SK-N-SH (cell line): ENCODE measurements around the gene PDE6B. TPM values are rescaled to one million over a fixed set of nuclear protein-coding genes. Genes with fewer than 3 reads are reported as not detected.

Experiments
- CTCF ChIA-PET: fragments of 300-600, 350-600 bp; formaldehyde crosslinking; extraction: SDS; loops from one replicate; lab custom pipeline; 2021; lab: Yijun Ruan, JAX
- POLR2A ChIA-PET: fragments of 350-600 bp; sonication (Branson Sonifier 250); formaldehyde crosslinking; extraction: SDS; loops from one replicate; lab custom pipeline; 2020; ENCODE audit warnings: antibody characterized with exemption, inconsistent platforms; lab: Yijun Ruan, JAX
- DNase-seq: peaks from one replicate; pipeline ENCODE4 v3.0.0; 2012
- H2AFZ ChIP-seq: fragments of 200-600 bp; sonication (generic); 2 replicates; pipeline ENCODE4 v1.8.1; 2016; ENCODE audit warnings: antibody characterized with exemption, mild to moderate bottlenecking, low read depth
- H3F3A ChIP-seq: fragments of 200-600 bp; sonication (generic); replicated peaks from 2 replicates; pipeline ENCODE3; 2016; ENCODE audit warnings: antibody characterized with exemption, mild to moderate bottlenecking; ENCODE audit not compliant: insufficient read depth
- H3K27ac ChIP-seq, 2 experiments: fragments of 200-500 bp in 1 of 2; fragments of 200-600 bp in 1 of 2; sonication (Bioruptor generic) in 1 of 2; sonication (generic), shearing (Covaris generic) in 1 of 2; 2 replicates each; pipeline versions ENCODE4 v1.5.1 to v1.6.1; 2014 to 2016; ENCODE audit warnings: low read depth in 2 of 2, inconsistent platforms in 1 of 2, low read length in 1 of 2, mild to moderate bottlenecking in 1 of 2, mixed read lengths in 1 of 2
- H3K27me3 ChIP-seq: fragments of 200-600 bp; sonication (generic), shearing (Covaris generic); 2 replicates; pipeline ENCODE4 v1.6.1; 2016; ENCODE audit warnings: mixed run types; ENCODE audit not compliant: insufficient read depth
- H3K36me3 ChIP-seq, 2 experiments: fragments of 200-500 bp in 1 of 2; fragments of 200-600 bp in 1 of 2; sonication (Bioruptor generic) in 1 of 2; sonication (generic) in 1 of 2; replicated peaks in 1 of 2; 2 replicates each; pipeline versions ENCODE3 to v1.5.1; 2014 to 2016; ENCODE audit warnings: low read length in 1 of 2, mild to moderate bottlenecking in 1 of 2; ENCODE audit not compliant: insufficient read depth in 2 of 2, control insufficient read depth in 1 of 2
- H3K4me1 ChIP-seq, 2 experiments: fragments of 200-500 bp in 1 of 2; fragments of 200-600 bp in 1 of 2; sonication (Bioruptor generic) in 1 of 2; sonication (generic), shearing (Covaris generic) in 1 of 2; 2 replicates each; pipeline versions ENCODE4 v1.5.1 to v1.6.1; 2014 to 2016; ENCODE audit warnings: low read depth in 1 of 2, low read length in 1 of 2, mixed run types in 1 of 2; ENCODE audit not compliant: insufficient read depth in 2 of 2, control insufficient read depth in 1 of 2
- H3K4me2 ChIP-seq: fragments of 200-600 bp; sonication (generic), shearing (Covaris generic); 2 replicates; pipeline ENCODE4 v1.6.1; 2017; ENCODE audit warnings: mixed run types
- H3K4me3 ChIP-seq, 2 experiments: fragments of 200-500 bp in 1 of 2; fragments of 200-600 bp in 1 of 2; sonication (Bioruptor generic) in 1 of 2; sonication (generic), shearing (Covaris generic) in 1 of 2; 2 replicates each; pipeline versions ENCODE4 v1.5.1 to v1.8.1; 2014 to 2016; ENCODE audit warnings: low read depth in 2 of 2, inconsistent platforms in 1 of 2, low read length in 1 of 2, mild to moderate bottlenecking in 1 of 2, mixed read lengths in 1 of 2, moderate library complexity in 1 of 2
- H3K79me2 ChIP-seq: fragments of 200-600 bp; sonication (generic); 2 replicates; pipeline ENCODE4 v1.8.1; 2017; ENCODE audit warnings: mild to moderate bottlenecking; ENCODE audit not compliant: insufficient read depth
- H3K9ac ChIP-seq: fragments of 200-600 bp; sonication (generic); 2 replicates; pipeline ENCODE4 v1.6.1; 2017; ENCODE audit warnings: mixed run types
- H3K9me2 ChIP-seq: fragments of 200-600 bp; sonication (generic); 2 replicates; pipeline ENCODE4 v1.6.1; 2017; ENCODE audit warnings: mixed run types
- H3K9me3 ChIP-seq: fragments of 200-600 bp; sonication (generic); 2 replicates; pipeline ENCODE4 v1.6.1; 2017; ENCODE audit warnings: mixed run types, mild to moderate bottlenecking, moderate library complexity
- H4K20me1 ChIP-seq: fragments of 200-600 bp; sonication (generic); 2 replicates; pipeline ENCODE4 v1.6.1; 2017; ENCODE audit warnings: mild to moderate bottlenecking, mixed run types; ENCODE audit not compliant: insufficient read depth
- EP300 ChIP-seq, 2 experiments: IDR thresholded peaks; 2 replicates each; pipeline versions ENCODE4 v1.4.0 to v1.6.1; 2012; ENCODE audit warnings: borderline replicate concordance in 1 of 2, low read depth in 1 of 2, low read length in 1 of 2
- EZH2phosphoT487 ChIP-seq: fragments of 200-600 bp; sonication (generic); IDR thresholded peaks from 2 replicates; pipeline ENCODE4 v1.6.1; 2017; ENCODE audit warnings: low read depth, mixed run types, mild to moderate bottlenecking, antibody characterized with exemption, moderate library complexity, borderline replicate concordance
- FOSL2 ChIP-seq: IDR thresholded peaks from 2 replicates; pipeline ENCODE4 v1.4.0; 2012; ENCODE audit warnings: low read depth, mild to moderate bottlenecking, moderate library complexity, borderline replicate concordance
- FOXJ3 ChIP-seq: sonication (generic); formaldehyde crosslinking; IDR thresholded peaks from 2 replicates; pipeline ENCODE4 v1.5.1; 2020; ENCODE audit warnings: mild to moderate bottlenecking, missing genetic modification reagents
- FOXM1 ChIP-seq: IDR thresholded peaks from 2 replicates; pipeline ENCODE4 v1.4.0; 2012; ENCODE audit warnings: low read depth, mild to moderate bottlenecking
- GABPA ChIP-seq: IDR thresholded peaks from 2 replicates; pipeline ENCODE4 v1.4.0; 2012; ENCODE audit warnings: low read depth, mild to moderate bottlenecking
- MEF2A ChIP-seq: IDR thresholded peaks from 2 replicates; pipeline ENCODE4 v1.4.0; 2012; ENCODE audit warnings: low read depth, borderline replicate concordance
- MXI1 ChIP-seq: IDR thresholded peaks from 2 replicates; pipeline ENCODE4 v1.6.1; 2012; ENCODE audit warnings: mild to moderate bottlenecking, low read depth, low read length, improper control_type of control experiment
- RCOR1 ChIP-seq: fragments of 150-350 bp; IDR thresholded peaks from 2 replicates; pipeline ENCODE4 v1.6.1; 2017; ENCODE audit warnings: antibody characterized with exemption, low read length
- RXRA ChIP-seq: IDR thresholded peaks from 2 replicates; pipeline ENCODE4 v1.4.0; 2012; ENCODE audit warnings: low read depth, mild to moderate bottlenecking, borderline replicate concordance
- TAF1 ChIP-seq: IDR thresholded peaks from 2 replicates; pipeline ENCODE4 v1.6.1; 2012; ENCODE audit warnings: low read depth, mild to moderate bottlenecking, low read length, moderate library complexity, borderline replicate concordance
- TCF12 ChIP-seq: IDR thresholded peaks from 2 replicates; pipeline ENCODE4 v1.4.0; 2012
- YY1 ChIP-seq: IDR thresholded peaks from 2 replicates; pipeline ENCODE4 v1.4.0; 2012; ENCODE audit warnings: low read depth, mild to moderate bottlenecking
- WGBS: methylation state at CpG from one replicate; pipeline ENCODE4 v1.1.6; 2017; ENCODE audit warnings: low lambda C conversion rate; 5-methylcytosine and 5-hydroxymethylcytosine counted together
- polyA plus RNA-seq, 3 experiments: library from polyadenylated mRNA; depleted of rRNA; stranded (reverse); fragments of >200 nt; gene quantifications; 2 replicates each; pipeline ENCODE4 v1.2.3, GENCODE V29; 2012
- TF ChIP-seq, protein P1 (sequence below): IDR thresholded peaks from 2 replicates; pipeline ENCODE4; 2012
- TF ChIP-seq, protein P2 (sequence below): fragments of 200-600 bp; sonication (generic); IDR thresholded peaks from 2 replicates; pipeline ENCODE4 v1.6.1; 2017; ENCODE audit warnings: antibody characterized with exemption, mild to moderate bottlenecking, moderate library complexity
- TF ChIP-seq, protein P3 (sequence below): fragments of 150-350 bp; IDR thresholded peaks from 2 replicates; pipeline ENCODE4 v1.6.1; 2016; ENCODE audit warnings: mild to moderate bottlenecking, low read depth, low read length
- TF ChIP-seq, protein P4 (sequence below): fragments of 150-350 bp; IDR thresholded peaks from 2 replicates; pipeline ENCODE4 v1.6.1; 2017; ENCODE audit warnings: antibody characterized with exemption, low read length, low read depth, borderline replicate concordance
- TF ChIP-seq, protein P5 (sequence below): IDR thresholded peaks from 2 replicates; pipeline ENCODE4 v1.6.1; 2012; ENCODE audit warnings: mild to moderate bottlenecking, low read depth, low read length, moderate library complexity
- TF ChIP-seq, protein P6 (sequence below): IDR thresholded peaks from 2 replicates; pipeline ENCODE4 v1.4.0; 2012; ENCODE audit warnings: low read depth, borderline replicate concordance

Gene PDE6B
- 1.2 and 1.5 TPM in 2 replicates for polyA plus RNA-seq (2012; rRNA removed)
- polyA plus RNA-seq (2012; cell fraction: cytosol; rRNA removed) = 1.4 TPM in 2 replicates
- polyA plus RNA-seq (2012; cell fraction: nucleus; rRNA removed) = 2.8 and 3.4 TPM in 2 replicates

DNA sequence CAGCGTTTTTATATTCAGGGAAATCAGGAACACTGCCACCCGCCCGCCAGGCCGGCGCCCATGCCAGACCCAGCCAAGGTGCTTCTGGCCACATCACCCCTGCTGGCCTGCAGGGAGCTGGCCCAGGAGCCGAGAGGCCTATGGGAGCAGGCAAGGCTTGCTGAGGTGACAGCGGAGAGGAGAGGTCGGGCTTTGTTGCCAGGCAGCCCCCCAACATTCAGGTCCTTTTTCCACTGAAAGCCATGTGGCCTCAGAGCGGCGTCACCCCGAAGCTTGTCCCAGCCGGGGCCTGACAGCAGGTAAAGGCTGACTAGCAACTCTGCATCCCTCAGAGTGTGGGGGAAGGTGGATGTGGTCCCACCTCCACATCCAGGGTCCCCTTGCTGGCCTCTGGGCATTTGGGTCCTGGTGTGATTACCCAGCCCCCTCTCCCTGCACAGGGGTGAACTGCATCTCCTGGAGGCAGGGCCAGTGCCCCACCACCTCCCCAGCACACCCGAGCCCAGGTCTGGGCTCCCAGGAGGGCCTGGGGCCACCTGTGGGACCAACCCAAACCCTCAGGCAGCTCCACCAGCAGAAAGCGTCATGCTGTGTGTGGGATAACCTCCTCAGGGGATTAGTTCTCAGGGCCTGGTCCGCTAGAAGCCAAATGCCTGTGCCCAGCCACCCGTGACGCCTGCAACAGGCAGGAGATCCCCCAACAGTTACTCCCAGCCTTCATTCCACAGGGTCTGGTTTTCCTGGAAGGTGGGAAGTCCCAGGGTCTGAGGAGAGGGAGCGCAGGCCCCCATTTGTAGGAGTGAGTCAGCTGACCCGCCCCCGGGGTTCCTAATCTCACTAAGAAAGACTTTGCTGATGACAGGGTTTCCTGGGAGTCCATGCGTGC lies at the start of gene PDE6B:
Gene PDE6B (plus strand): TSS at position 869 of the 886 bp plus-strand sequence. CDS start 54 bp downstream, outside the sequence.
- DNase-seq = no peak
- peaks cover 6% of the 10 kb centered on the region; the same call in 1 of the 2 replicates for H3K27me3 ChIP-seq
- H3F3A ChIP-seq = peaks cover 3% of the 10 kb centered on the region
- ChIA-PET POLR2A (no interaction called here), CTCF (interaction anchor here (0.7 kb wide), 1 partner anchor 18 kb away, joined by 3 read pairs; no protein-coding TSS in a partner anchor)
- no peak within 1 kb of the TSS for H3K9ac ChIP-seq
- H4K20me1 ChIP-seq = no peaks in the 10 kb centered on the region
- H3K79me2 ChIP-seq = no peaks in the 10 kb centered on the region
- H3K4me2 ChIP-seq = no peak within 1 kb of the TSS
- no peaks in the 10 kb centered on the region for H3K4me1 ChIP-seq
- TF ChIP-seq GABPA (no peak), FOXM1 (no peak), FOXJ3 (CRISPR knock-in tag) (no peak), TAF1 (no peak), TCF12 (no peak), EP300 (IDR thresholded peaks at IDR 0.05; ENCODE audit: borderline replicate concordance in 1 of 2, low read depth in 1 of 2, low read length in 1 of 2) (no peak), YY1 (no peak), MEF2A (no peak), MXI1 (no peak), RCOR1 (no peak), EZH2phosphoT487 (no peak), FOSL2 (no peak), RXRA (no peak)
- TF ChIP-seq, protein P1, sequence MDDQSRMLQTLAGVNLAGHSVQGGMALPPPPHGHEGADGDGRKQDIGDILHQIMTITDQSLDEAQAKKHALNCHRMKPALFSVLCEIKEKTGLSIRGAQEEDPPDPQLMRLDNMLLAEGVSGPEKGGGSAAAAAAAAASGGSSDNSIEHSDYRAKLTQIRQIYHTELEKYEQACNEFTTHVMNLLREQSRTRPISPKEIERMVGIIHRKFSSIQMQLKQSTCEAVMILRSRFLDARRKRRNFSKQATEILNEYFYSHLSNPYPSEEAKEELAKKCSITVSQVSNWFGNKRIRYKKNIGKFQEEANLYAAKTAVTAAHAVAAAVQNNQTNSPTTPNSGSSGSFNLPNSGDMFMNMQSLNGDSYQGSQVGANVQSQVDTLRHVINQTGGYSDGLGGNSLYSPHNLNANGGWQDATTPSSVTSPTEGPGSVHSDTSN = no peak
- TF ChIP-seq, protein P2, sequence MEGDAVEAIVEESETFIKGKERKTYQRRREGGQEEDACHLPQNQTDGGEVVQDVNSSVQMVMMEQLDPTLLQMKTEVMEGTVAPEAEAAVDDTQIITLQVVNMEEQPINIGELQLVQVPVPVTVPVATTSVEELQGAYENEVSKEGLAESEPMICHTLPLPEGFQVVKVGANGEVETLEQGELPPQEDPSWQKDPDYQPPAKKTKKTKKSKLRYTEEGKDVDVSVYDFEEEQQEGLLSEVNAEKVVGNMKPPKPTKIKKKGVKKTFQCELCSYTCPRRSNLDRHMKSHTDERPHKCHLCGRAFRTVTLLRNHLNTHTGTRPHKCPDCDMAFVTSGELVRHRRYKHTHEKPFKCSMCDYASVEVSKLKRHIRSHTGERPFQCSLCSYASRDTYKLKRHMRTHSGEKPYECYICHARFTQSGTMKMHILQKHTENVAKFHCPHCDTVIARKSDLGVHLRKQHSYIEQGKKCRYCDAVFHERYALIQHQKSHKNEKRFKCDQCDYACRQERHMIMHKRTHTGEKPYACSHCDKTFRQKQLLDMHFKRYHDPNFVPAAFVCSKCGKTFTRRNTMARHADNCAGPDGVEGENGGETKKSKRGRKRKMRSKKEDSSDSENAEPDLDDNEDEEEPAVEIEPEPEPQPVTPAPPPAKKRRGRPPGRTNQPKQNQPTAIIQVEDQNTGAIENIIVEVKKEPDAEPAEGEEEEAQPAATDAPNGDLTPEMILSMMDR = no peak
- TF ChIP-seq, protein P3, sequence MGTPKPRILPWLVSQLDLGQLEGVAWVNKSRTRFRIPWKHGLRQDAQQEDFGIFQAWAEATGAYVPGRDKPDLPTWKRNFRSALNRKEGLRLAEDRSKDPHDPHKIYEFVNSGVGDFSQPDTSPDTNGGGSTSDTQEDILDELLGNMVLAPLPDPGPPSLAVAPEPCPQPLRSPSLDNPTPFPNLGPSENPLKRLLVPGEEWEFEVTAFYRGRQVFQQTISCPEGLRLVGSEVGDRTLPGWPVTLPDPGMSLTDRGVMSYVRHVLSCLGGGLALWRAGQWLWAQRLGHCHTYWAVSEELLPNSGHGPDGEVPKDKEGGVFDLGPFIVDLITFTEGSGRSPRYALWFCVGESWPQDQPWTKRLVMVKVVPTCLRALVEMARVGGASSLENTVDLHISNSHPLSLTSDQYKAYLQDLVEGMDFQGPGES = no peak
- TF ChIP-seq, protein P4, sequence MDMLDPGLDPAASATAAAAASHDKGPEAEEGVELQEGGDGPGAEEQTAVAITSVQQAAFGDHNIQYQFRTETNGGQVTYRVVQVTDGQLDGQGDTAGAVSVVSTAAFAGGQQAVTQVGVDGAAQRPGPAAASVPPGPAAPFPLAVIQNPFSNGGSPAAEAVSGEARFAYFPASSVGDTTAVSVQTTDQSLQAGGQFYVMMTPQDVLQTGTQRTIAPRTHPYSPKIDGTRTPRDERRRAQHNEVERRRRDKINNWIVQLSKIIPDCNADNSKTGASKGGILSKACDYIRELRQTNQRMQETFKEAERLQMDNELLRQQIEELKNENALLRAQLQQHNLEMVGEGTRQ = no peak
- TF ChIP-seq, protein P5, sequence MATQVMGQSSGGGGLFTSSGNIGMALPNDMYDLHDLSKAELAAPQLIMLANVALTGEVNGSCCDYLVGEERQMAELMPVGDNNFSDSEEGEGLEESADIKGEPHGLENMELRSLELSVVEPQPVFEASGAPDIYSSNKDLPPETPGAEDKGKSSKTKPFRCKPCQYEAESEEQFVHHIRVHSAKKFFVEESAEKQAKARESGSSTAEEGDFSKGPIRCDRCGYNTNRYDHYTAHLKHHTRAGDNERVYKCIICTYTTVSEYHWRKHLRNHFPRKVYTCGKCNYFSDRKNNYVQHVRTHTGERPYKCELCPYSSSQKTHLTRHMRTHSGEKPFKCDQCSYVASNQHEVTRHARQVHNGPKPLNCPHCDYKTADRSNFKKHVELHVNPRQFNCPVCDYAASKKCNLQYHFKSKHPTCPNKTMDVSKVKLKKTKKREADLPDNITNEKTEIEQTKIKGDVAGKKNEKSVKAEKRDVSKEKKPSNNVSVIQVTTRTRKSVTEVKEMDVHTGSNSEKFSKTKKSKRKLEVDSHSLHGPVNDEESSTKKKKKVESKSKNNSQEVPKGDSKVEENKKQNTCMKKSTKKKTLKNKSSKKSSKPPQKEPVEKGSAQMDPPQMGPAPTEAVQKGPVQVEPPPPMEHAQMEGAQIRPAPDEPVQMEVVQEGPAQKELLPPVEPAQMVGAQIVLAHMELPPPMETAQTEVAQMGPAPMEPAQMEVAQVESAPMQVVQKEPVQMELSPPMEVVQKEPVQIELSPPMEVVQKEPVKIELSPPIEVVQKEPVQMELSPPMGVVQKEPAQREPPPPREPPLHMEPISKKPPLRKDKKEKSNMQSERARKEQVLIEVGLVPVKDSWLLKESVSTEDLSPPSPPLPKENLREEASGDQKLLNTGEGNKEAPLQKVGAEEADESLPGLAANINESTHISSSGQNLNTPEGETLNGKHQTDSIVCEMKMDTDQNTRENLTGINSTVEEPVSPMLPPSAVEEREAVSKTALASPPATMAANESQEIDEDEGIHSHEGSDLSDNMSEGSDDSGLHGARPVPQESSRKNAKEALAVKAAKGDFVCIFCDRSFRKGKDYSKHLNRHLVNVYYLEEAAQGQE = no peak
- TF ChIP-seq, protein P6, sequence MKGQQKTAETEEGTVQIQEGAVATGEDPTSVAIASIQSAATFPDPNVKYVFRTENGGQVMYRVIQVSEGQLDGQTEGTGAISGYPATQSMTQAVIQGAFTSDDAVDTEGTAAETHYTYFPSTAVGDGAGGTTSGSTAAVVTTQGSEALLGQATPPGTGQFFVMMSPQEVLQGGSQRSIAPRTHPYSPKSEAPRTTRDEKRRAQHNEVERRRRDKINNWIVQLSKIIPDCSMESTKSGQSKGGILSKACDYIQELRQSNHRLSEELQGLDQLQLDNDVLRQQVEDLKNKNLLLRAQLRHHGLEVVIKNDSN = no peak
- TF ChIP-seq, all 33 proteins: peak for 0
- H3K9me3 ChIP-seq = no peaks in the 10 kb centered on the region
- H3K4me3 ChIP-seq = no peak within 1 kb of the TSS
- no peak within 1 kb of the TSS for H3K27ac ChIP-seq
- 64% methylated on average over 6 of the region's 21 CpGs for WGBS
- H2AFZ ChIP-seq = no peak within 1 kb of the TSS
- H3K9me2 ChIP-seq = no peaks in the 10 kb centered on the region
- H3K36me3 ChIP-seq = no peaks in the 10 kb centered on the region
